Measurements from ENCODE around the gene CD53.

The CD53 gene

GRCh38 chr1:110872366-110872744 lies 593 bp upstream of the CD53 start:
- H3K4me3 ChIP-seq (ENCODE audit: insufficient read depth in 1 of 2, low read depth in 1 of 2, low read length in 2 of 2), result no peak overlapping the region
- no peak overlapping the region for H3K4me2 ChIP-seq (ENCODE audit: low read length, poor library complexity, severe bottlenecking)
- H2BK120ac ChIP-seq (ENCODE audit: low read depth, low read length), result no peak overlapping the region
- peaks cover 3% of the 10 kb centered on the region for H3K9me3 ChIP-seq (ENCODE audit: control insufficient read depth, low read length)
- no peak overlapping the region for H2BK15ac ChIP-seq (ENCODE audit: low read depth, poor library complexity, severe bottlenecking)
- H3K4me1 ChIP-seq (ENCODE audit: control insufficient read depth, insufficient read depth, low read depth, low read length), result no peaks in the 10 kb centered on the region
- H2BK12ac ChIP-seq (ENCODE audit: low read length in 2 of 2), result no peak overlapping the region
- DNase-seq, result no peak
- no peak overlapping the region for H4K91ac ChIP-seq (ENCODE audit: low read length)
- H3K18ac ChIP-seq (ENCODE audit: low read depth in 1 of 2, low read length in 2 of 2), result no peak overlapping the region
- no peaks in the 10 kb centered on the region for H3K36me3 ChIP-seq (ENCODE audit: control insufficient read depth in 1 of 2, insufficient read depth in 2 of 2, low read depth in 1 of 2, low read length in 2 of 2)
- H2BK5ac ChIP-seq (ENCODE audit: low read depth, low read length, poor library complexity, severe bottlenecking), result no peak overlapping the region
- no peak overlapping the region for H3K9ac ChIP-seq (ENCODE audit: low read length)
- H4K8ac ChIP-seq (ENCODE audit: low read length), result no peak overlapping the region
- WGBS, result 54% methylated on average over 2 of the region's 2 CpGs
- no peaks in the 10 kb centered on the region for H3K27me3 ChIP-seq (ENCODE audit: control insufficient read depth in 1 of 2, insufficient read depth in 1 of 2, low read length in 2 of 2)
- H3K27ac ChIP-seq (ENCODE audit: low read length, poor library complexity, severe bottlenecking), result no peak overlapping the region
- no peak overlapping the region for H2AFZ ChIP-seq (ENCODE audit: low read depth, low read length)
- H3K23ac ChIP-seq (ENCODE audit: low read length in 2 of 2), result no peak overlapping the region
- no peak overlapping the region for H3K4ac ChIP-seq (ENCODE audit: low read depth in 1 of 2, low read length in 2 of 2)
- no peak overlapping the region for H3K14ac ChIP-seq (ENCODE audit: low read length in 2 of 2)
- H2AK5ac ChIP-seq (ENCODE audit: low read length, severe bottlenecking), result no peak overlapping the region
- H3K79me1 ChIP-seq (replicated peaks; ENCODE audit: low read length, poor library complexity, severe bottlenecking), result no peaks in the 10 kb centered on the region

GRCh38 chr1:110873856-110874255 lies 908 bp downstream of the CD53 start:
- Histone ChIP-seq H2AK5ac (ENCODE audit: low read length, severe bottlenecking) (no peak overlapping the region), H3K4me3 (ENCODE audit: insufficient read depth in 1 of 2, low read depth in 1 of 2, low read length in 2 of 2) (no peak overlapping the region), H3K23ac (ENCODE audit: low read length in 2 of 2) (no peak overlapping the region), H4K8ac (ENCODE audit: low read length) (no peak overlapping the region), H3K9me3 (ENCODE audit: control insufficient read depth, low read length) (no peaks in the 10 kb centered on the region), H2BK12ac (ENCODE audit: low read length in 2 of 2) (no peak overlapping the region), H3K27me3 (ENCODE audit: control insufficient read depth in 1 of 2, insufficient read depth in 1 of 2, low read length in 2 of 2) (no peaks in the 10 kb centered on the region), H3K79me1 (replicated peaks; ENCODE audit: low read length, poor library complexity, severe bottlenecking) (no peaks in the 10 kb centered on the region), H3K14ac (ENCODE audit: low read length in 2 of 2) (no peak overlapping the region), H3K4ac (ENCODE audit: low read depth in 1 of 2, low read length in 2 of 2) (no peak overlapping the region), H3K4me1 (ENCODE audit: control insufficient read depth, insufficient read depth, low read depth, low read length) (no peaks in the 10 kb centered on the region), H3K36me3 (ENCODE audit: control insufficient read depth in 1 of 2, insufficient read depth in 2 of 2, low read depth in 1 of 2, low read length in 2 of 2) (no peaks in the 10 kb centered on the region), H4K91ac (ENCODE audit: low read length) (no peak overlapping the region), H2AFZ (ENCODE audit: low read depth, low read length) (no peak overlapping the region), H2BK5ac (ENCODE audit: low read depth, low read length, poor library complexity, severe bottlenecking) (no peak overlapping the region), H3K9ac (ENCODE audit: low read length) (no peak overlapping the region), H3K27ac (ENCODE audit: low read length, poor library complexity, severe bottlenecking) (no peak overlapping the region), H2BK15ac (ENCODE audit: low read depth, poor library complexity, severe bottlenecking) (no peak overlapping the region), H3K18ac (ENCODE audit: low read depth in 1 of 2, low read length in 2 of 2) (no peak overlapping the region), H3K4me2 (ENCODE audit: low read length, poor library complexity, severe bottlenecking) (no peak overlapping the region), H2BK120ac (ENCODE audit: low read depth, low read length) (no peak overlapping the region)
- 69% methylated on average over 3 of the region's 4 CpGs for WGBS
- DNase-seq, result no peak

DNA sequence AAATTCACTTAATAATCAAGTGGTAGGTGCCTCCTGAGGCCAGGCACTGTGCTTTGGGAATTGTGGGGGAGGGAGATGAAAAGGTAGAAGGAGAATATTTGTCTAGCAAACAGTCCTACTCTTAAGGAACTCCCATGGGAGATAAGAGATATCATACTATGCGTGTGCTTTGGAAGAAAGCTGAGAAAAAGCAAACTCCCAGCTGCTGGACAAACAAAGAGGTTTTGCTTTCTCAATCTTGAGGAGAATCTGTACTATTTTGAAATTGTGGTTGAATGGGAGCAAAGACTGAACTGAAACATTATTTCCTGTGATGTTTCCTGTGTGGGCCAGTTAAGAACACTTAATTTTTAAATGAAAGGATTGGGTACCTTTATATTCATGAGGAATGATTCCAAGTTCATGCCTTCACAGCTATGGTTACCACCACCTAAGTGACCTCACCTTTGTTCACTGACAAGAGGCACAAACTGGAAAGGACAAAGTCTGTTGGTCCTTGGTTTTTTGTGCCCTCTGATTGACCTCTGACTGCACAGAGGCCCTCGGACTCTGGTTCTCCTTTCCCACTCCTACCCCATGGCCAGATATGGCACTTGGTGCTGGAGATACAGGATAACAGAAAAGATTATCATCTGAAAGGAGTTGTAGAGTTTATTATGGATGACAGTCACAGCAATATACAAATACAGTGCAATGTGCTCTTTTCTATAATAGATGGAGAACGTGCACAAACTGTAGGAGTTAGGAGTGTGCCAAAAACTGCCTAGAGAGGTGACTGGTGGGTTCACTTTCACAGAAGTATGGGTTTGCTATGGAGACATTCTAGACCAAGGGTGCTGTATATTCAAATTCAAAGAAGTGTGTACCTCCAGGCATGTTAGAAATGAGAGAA lies 1.6 kb downstream of the CD53 start:
- Histone ChIP-seq H2AFZ (ENCODE audit: low read depth, low read length) (no peak overlapping the region), H3K4me1 (ENCODE audit: control insufficient read depth, insufficient read depth, low read depth, low read length) (no peaks in the 10 kb centered on the region), H3K23ac (ENCODE audit: low read length in 2 of 2) (no peak overlapping the region), H2BK5ac (ENCODE audit: low read depth, low read length, poor library complexity, severe bottlenecking) (no peak overlapping the region), H2BK12ac (ENCODE audit: low read length in 2 of 2) (no peak overlapping the region), H4K91ac (ENCODE audit: low read length) (no peak overlapping the region), H3K27me3 (ENCODE audit: control insufficient read depth in 1 of 2, insufficient read depth in 1 of 2, low read length in 2 of 2) (no peaks in the 10 kb centered on the region), H2BK120ac (ENCODE audit: low read depth, low read length) (no peak overlapping the region), H3K27ac (ENCODE audit: low read length, poor library complexity, severe bottlenecking) (no peak overlapping the region), H3K14ac (ENCODE audit: low read length in 2 of 2) (no peak overlapping the region), H3K9ac (ENCODE audit: low read length) (no peak overlapping the region), H3K9me3 (ENCODE audit: control insufficient read depth, low read length) (no peaks in the 10 kb centered on the region), H3K4ac (ENCODE audit: low read depth in 1 of 2, low read length in 2 of 2) (no peak overlapping the region), H2BK15ac (ENCODE audit: low read depth, poor library complexity, severe bottlenecking) (no peak overlapping the region), H3K36me3 (ENCODE audit: control insufficient read depth in 1 of 2, insufficient read depth in 2 of 2, low read depth in 1 of 2, low read length in 2 of 2) (no peaks in the 10 kb centered on the region), H4K8ac (ENCODE audit: low read length) (no peak overlapping the region), H2AK5ac (ENCODE audit: low read length, severe bottlenecking) (no peak overlapping the region), H3K4me3 (ENCODE audit: insufficient read depth in 1 of 2, low read depth in 1 of 2, low read length in 2 of 2) (no peak overlapping the region), H3K79me1 (replicated peaks; ENCODE audit: low read length, poor library complexity, severe bottlenecking) (no peaks in the 10 kb centered on the region), H3K4me2 (ENCODE audit: low read length, poor library complexity, severe bottlenecking) (no peak overlapping the region), H3K18ac (ENCODE audit: low read depth in 1 of 2, low read length in 2 of 2) (no peak overlapping the region)
- WGBS, result 49% methylated on average over 2 of the region's 3 CpGs
- no peak for DNase-seq

DNA sequence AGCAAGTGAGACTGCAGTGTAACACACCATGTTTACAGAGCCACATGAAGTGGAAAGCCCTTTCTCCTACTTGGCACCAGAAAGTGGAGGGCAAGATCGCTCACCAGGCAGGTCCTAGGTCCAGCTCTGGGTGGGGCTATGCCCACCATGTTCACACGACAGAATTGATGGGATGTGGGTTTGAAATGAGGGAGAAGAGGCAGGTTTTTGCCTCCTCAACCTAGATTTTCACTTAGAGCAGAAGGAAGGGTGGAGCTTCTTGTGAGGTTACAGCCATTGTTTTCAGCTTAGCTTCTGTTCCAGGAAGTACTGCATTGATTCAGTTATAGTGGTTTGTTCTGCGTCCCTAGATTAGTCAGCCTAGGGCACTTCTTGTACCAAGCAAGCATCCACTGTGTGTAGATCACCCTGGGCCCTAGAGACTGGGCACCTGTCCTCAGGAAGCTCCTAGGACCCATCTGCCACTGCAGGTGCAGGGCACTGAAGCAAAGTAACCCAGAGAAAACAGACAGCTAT lies 2.3 kb downstream of the CD53 start:
- Histone ChIP-seq H3K9me3 (ENCODE audit: control insufficient read depth, low read length) (no peaks in the 10 kb centered on the region), H3K4me1 (ENCODE audit: control insufficient read depth, insufficient read depth, low read depth, low read length) (no peaks in the 10 kb centered on the region), H3K23ac (ENCODE audit: low read length in 2 of 2) (no peak overlapping the region), H2BK12ac (ENCODE audit: low read length in 2 of 2) (no peak overlapping the region), H3K4ac (ENCODE audit: low read depth in 1 of 2, low read length in 2 of 2) (no peak overlapping the region), H3K27ac (ENCODE audit: low read length, poor library complexity, severe bottlenecking) (no peak overlapping the region), H4K8ac (ENCODE audit: low read length) (no peak overlapping the region), H3K36me3 (ENCODE audit: control insufficient read depth in 1 of 2, insufficient read depth in 2 of 2, low read depth in 1 of 2, low read length in 2 of 2) (no peaks in the 10 kb centered on the region), H3K79me1 (replicated peaks; ENCODE audit: low read length, poor library complexity, severe bottlenecking) (no peaks in the 10 kb centered on the region), H3K18ac (ENCODE audit: low read depth in 1 of 2, low read length in 2 of 2) (no peak overlapping the region), H3K4me2 (ENCODE audit: low read length, poor library complexity, severe bottlenecking) (no peak overlapping the region), H2AFZ (ENCODE audit: low read depth, low read length) (no peak overlapping the region), H2BK5ac (ENCODE audit: low read depth, low read length, poor library complexity, severe bottlenecking) (no peak overlapping the region), H3K4me3 (ENCODE audit: insufficient read depth in 1 of 2, low read depth in 1 of 2, low read length in 2 of 2) (no peak overlapping the region), H3K27me3 (ENCODE audit: control insufficient read depth in 1 of 2, insufficient read depth in 1 of 2, low read length in 2 of 2) (no peaks in the 10 kb centered on the region), H2BK120ac (ENCODE audit: low read depth, low read length) (no peak overlapping the region), H3K14ac (ENCODE audit: low read length in 2 of 2) (no peak overlapping the region), H4K91ac (ENCODE audit: low read length) (no peak overlapping the region), H2AK5ac (ENCODE audit: low read length, severe bottlenecking) (no peak overlapping the region), H3K9ac (ENCODE audit: low read length) (no peak overlapping the region), H2BK15ac (ENCODE audit: low read depth, poor library complexity, severe bottlenecking) (no peak overlapping the region)
- no peak for DNase-seq
- WGBS, result 53% methylated on average over 3 of the region's 3 CpGs
